ENCODE data around the gene ZNF628. TPM values are rescaled to one million over a fixed set of nuclear protein-coding genes. Genes with fewer than 3 reads are reported as not detected.
A peak's percentile ranks its signal among the peaks of the same experiment; 100 is the strongest.

The ZNF628 gene
- polyA plus RNA-seq, 1 donor, result 5.0 TPM

DNA sequence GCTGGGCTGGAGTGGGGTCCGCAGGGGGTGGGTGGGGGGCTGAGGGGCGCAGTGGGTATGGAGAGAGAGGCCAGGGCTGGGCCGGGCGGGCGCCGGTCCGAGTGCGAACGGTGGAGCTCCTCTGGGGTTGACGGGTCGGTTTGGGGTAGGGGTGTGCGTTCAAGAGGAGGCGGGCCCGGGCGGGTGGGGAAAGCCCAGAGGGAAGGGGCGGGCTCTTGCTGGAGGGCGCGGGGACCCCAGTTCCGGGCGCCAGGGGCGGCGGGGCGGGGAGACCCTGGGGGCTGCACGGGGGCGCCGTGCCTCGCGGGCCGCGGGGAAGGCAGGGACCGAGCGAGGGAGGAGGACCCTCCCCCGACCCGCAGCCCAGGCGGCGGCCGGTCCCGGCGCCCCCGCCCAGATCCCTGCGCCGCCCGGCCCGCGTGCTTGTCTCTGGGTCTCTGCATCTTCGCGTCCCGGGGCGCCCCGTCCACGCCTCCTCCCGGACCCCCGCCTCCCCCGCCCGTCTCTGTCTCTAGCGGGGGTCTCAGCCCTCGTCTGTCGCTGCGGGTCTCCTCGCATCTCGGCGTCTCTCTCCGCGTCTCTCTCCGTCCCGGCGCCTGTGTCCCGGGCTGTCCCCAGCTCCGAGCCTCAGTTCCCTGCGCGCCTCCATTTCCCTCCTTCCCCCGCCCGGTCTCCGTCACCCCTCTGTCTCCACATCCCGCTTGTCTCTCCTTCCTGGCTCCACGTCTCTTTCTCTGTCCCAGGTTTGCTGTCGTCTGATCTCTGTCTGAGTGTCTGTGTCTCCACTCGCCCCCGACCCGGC lies 25.1 kb upstream of the ZNF628 start:
- DNase-seq, result no peak

GRCh38 chr19:55451965-55452748 lies 24.3 kb upstream of the ZNF628 start:
- DNase-seq, result no peak

- DNase-seq, result peak; percentile 88
Measured at GRCh38 chr19:55452749-55453346, 23.6 kb upstream of the ZNF628 start.

DNA sequence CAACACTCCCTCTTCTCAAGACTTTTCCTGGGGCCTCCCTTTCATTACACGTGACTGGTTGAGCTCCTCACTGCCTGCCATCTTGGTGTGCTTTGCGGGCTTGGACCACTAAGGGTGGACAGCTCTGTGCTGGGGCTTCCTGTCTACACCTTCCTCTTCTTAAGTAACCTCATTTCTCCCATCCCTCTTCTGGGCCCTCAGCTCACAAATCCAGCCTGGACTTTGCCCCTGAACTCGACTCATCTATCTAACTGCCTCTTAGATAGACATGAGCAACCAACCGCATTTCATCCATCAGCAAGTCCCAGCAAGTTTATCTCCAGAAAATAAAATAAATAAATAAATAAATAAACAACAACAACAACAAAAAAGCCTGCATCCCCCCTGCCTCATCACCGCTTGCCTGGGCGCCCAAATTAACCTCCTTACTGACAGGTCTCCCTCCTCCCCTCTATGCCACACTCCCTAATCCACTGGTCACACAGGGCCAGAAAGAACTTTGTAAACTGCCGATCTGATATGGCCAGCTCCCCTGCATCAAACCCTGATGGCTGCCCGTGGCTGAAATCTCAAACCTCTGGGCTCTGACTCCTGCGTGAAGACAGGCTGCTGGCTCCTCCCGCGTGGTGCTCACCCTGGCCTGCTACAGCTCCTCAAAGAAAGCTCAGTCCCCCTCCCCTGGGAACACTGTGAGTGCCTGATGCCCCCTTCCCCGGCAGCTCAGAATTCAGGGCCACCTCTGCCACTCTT lies 22.7 kb upstream of the ZNF628 start:
- no peak for DNase-seq

- DNase-seq, result no peak
Measured at GRCh38 chr19:55454787-55455243, 21.6 kb upstream of the ZNF628 start.

DNA sequence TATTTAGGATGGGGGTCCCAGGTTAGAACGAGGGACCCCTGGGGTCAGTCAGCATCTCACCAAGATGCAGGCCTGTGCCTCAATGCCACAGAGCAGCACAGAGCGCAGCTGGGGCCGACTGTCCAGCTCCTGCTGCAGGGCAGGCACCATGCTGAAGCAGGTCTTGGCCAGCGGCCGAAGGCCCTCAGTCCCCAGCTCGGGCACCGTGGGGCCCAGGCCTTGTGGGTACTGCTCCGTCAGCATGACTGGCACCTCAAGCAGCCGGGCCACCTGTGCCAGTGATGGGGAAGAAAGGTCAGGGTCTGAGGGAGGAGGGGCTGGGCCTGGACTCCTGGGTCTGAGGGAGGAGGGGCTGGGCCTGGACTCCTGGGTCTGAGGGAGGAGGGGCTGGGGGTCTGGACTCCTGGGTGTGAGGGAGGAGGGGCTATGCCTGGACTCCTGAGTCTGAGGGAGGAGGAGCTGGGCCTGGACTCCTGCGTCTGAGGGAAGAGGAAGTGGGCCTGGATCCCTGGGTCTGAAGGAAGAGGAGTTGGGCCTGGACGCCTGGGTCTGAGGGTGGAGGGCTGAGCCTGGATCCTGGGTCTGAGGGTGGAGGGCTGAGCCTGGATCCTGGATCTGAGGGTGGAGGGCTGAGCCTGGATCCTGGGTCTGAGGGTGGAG lies 20.7 kb upstream of the ZNF628 start:
- DNase-seq, result no peak

GRCh38 chr19:55456347-55456746 lies 20.1 kb upstream of the ZNF628 start:
- no peak for DNase-seq

- no peak for DNase-seq
Measured at GRCh38 chr19:55457683-55458457, 18.5 kb upstream of the ZNF628 start.

DNA sequence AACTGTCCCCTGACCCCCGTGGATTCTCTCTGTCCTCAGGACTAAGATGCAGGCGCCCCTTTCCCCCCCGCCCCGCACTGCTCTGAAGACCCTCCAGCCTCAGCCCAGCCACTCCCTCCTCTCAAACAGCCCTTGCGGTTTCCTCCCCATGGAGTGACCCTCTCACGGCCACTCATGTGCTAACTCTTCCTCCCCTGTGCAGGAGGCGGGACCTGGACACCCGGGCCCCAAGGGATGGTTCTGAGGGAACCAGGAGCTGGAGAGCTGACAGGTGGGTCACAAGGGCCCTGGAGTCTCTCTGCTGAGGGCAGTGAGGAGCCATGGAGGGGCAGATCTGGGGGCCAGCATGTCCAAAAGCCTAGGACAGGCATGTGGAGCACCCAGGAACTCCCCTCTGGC lies 16.9 kb upstream of the ZNF628 start:
- no peak for DNase-seq

- DNase-seq, result peak; percentile 45
Measured at GRCh38 chr19:55459950-55460657, 16.3 kb upstream of the ZNF628 start.

- peak; percentile 89 for DNase-seq
Measured at GRCh38 chr19:55460670-55461258, 15.7 kb upstream of the ZNF628 start.

- peak; percentile 100 for DNase-seq
Measured at GRCh38 chr19:55461259-55461973, 15.0 kb upstream of the ZNF628 start, which contains the start of gene ISOC2. ISOC2 (minus strand) TSS chr19:55461642; CDS start chr19:55456486, 5,156 bp downstream.

- no peak for DNase-seq
Measured at GRCh38 chr19:55461974-55462626, 14.3 kb upstream of the ZNF628 start.

GRCh38 chr19:55462722-55463121 lies 13.7 kb upstream of the ZNF628 start:
- no peak for DNase-seq

DNA sequence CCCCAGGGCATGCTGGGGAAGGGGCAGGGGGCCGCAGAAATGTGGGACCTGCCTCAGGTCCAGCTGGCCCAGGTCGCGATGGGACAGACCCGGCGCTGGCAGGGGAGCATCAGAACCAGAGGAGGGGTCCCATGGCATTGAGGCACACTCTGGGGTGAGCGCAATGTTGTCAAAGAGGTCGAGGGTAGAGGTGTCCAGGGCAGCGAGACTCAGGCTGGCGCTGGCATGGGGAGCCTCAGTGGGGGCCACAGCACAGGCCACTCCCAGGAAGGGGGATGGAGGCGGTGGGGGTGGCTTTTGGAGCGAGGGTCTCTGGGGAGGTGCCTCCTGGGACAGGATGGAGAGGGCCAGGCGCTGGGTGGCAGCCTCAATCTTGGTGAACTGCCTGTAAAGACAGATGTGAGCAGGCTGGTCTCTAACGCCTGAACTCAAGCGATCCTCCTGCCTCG lies 12.8 kb upstream of the ZNF628 start:
- DNase-seq, result no peak

DNA sequence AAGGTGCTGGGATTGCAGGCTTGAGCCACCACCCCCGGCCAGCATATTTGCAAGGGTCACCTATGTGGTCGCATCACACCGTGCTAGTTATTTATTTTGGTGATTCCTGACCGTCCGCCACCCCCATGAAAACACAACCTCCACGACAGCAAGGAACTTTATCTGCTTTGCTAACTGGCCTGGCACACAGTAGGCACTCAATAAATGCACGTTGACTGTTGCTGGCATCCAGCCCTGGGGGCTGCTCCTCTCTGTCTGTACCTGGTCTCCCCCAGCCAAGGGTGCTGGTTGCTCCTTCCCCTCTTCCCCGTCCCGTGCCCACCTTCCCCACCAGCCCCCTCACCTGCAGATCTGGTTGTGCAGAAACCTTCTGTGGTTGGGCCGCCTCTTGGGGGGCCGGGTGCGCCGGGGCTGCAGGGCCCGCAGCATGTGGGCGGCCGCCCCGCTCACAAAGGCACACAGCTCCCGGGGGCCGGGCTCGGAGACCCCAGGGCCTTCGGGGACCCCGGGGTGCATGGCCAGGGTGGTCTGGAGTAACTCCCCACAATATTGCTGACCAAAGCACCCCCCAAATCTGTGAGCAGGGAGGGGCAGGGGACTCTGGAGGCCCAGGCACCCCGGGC lies 12.3 kb upstream of the ZNF628 start:
- no peak for DNase-seq

DNA sequence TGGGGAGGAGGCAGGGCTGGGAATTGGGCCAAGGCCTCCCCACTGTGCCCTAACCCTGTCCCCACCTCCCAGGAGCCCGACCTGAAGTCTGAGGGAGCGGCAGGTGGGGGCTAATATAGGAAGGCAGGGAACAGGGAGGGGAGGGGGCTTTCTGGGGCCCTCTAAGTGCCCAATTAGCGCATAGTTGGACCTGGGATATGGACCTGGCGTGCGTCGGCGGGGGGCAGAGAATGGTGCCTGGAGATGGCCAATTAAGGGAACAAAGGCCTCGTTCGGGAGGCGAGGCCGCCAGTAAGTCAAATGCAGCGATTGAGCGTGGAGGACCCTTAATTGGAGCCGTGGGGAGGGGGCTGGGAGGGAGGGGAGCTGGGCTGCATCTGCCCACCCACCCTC lies 11.8 kb upstream of the ZNF628 start, which contains the start of gene C19orf85:
C19orf85 (minus strand) TSS at position 90 of the 393 bp plus-strand sequence. CDS start 197 bp downstream, outside the sequence.
- DNase-seq, result no peak

All from hindlimb muscle (tissue), 1 donor.